Measurements from ENCODE around the gene SEC14L3. TPM values are rescaled to one million over a fixed set of nuclear protein-coding genes. Genes with fewer than 3 reads are reported as not detected.

SEC14L3 gene
- total and polyA plus RNA-seq, 2 experiments from 2014 or later: not detected

DNA sequence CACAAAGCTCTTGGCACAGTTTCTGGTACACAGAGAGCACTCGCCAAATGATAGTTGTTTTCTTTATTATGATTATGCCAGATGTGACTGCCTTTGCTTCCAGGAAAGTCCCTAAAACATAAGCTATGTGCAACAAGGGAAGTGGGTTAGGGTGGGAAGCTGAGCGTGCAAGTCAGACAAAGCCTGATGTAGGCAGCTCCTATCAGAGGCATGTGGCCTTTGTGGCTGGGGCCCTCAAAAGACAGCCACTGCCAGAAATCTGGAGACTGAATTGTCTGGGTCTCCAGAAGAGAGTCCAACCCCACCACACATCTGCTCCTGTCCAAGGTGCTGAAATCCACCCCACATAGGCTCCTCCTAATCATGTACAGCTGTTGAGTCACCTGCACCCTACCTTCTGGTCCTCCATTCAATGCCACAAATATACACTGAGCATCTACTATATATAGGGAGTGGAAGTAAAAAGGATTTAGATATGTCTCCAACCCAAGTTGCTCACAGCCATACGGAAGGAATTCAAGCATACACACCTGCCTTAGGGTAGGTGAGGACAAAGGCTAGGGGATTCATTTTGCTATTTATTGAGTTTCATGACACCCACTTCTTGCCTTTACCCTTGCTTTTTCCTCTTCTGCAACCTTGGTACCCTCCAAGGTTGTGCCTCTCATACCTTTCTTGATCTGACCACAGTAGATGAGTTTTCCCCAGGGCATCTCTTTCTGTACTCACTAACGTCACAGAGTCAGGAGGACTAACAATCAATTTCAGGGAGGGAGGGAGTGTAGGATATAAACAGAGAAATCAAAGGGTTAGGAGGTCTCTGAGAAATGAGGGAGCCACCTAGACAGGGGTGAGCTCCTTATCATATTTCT, 12.4 kb downstream of the SEC14L3 start:
- H3F3A ChIP-seq (ENCODE audit: insufficient read depth): no peaks in the 10 kb centered on the region
- H3K79me2 ChIP-seq (ENCODE audit: insufficient read depth): no peaks in the 10 kb centered on the region
- H3K36me3 ChIP-seq (ENCODE audit: low read depth): no peaks in the 10 kb centered on the region
- 33 to 36% methylated on average over 4 of the region's 4 CpGs for WGBS, 2 experiments (ENCODE audit: low coverage in 1 of 2, low lambda C conversion rate in 2 of 2, missing lambda C conversion rate in 2 of 2)
- H3K9me3 ChIP-seq (ENCODE audit: low read depth): no peaks in the 10 kb centered on the region
- no peak overlapping the region for H2AFZ ChIP-seq
- no peak overlapping the region for H3K4me3 ChIP-seq
- in situ Hi-C loops (cut with MboI): no loop called here
- peaks cover 3% of the 10 kb centered on the region for H3K4me1 ChIP-seq (ENCODE audit: insufficient read depth)
- TF ChIP-seq EZH2phosphoT487 (IDR thresholded peaks at IDR 0.05; ENCODE audit: insufficient read depth, low read depth) (no peak), EZH2 (IDR thresholded peaks at IDR 0.05; ENCODE audit: insufficient read depth, poor library complexity, severe bottlenecking) (no peak)
- no peaks in the 10 kb centered on the region for H3K27me3 ChIP-seq (replicated peaks; ENCODE audit: insufficient read depth)
- H3K9ac ChIP-seq: no peak overlapping the region
- no peaks in the 10 kb centered on the region for H4K20me1 ChIP-seq (ENCODE audit: insufficient read depth)
- H3K4me2 ChIP-seq (ENCODE audit: unreplicated experiment): no peak overlapping the region
- no peak overlapping the region for H3K27ac ChIP-seq
- H3K9me2 ChIP-seq (ENCODE audit: insufficient read depth): no peaks in the 10 kb centered on the region
- DNase-seq: peak; percentile 32

DNA sequence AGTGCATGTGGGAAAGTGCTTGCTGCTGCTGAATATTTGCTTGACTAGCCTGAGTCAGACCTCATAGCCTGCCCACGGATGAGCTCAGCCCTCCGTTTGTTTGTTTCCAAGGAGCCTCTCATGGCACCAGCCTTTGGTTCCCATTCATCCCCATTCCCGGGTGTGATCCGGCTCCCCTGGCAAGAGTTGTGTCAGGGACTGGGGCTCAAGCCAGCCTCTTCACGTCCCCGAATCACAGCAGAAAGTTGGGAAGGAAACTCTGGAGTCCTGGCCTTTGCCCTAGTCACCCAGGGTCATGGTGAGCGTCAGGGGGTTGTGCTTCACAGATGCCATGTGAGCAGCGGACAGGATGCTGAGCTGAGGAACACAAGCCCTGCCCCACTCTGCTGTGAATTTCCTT, 13.8 kb downstream of the SEC14L3 start:
- no peak overlapping the region for H3K4me2 ChIP-seq (ENCODE audit: unreplicated experiment)
- no peaks in the 10 kb centered on the region for H3K36me3 ChIP-seq (ENCODE audit: low read depth)
- no peaks in the 10 kb centered on the region for H3F3A ChIP-seq (ENCODE audit: insufficient read depth)
- in situ Hi-C loops (cut with MboI): no loop called here
- no peaks in the 10 kb centered on the region for H3K79me2 ChIP-seq (ENCODE audit: insufficient read depth)
- no peak overlapping the region for H3K27ac ChIP-seq
- no peaks in the 10 kb centered on the region for H3K27me3 ChIP-seq (replicated peaks; ENCODE audit: insufficient read depth)
- DNase-seq: peak; percentile 80
- H3K9me2 ChIP-seq (ENCODE audit: insufficient read depth): no peaks in the 10 kb centered on the region
- H2AFZ ChIP-seq: no peak overlapping the region
- no peak overlapping the region for H3K4me3 ChIP-seq
- TF ChIP-seq EZH2phosphoT487 (IDR thresholded peaks at IDR 0.05; ENCODE audit: insufficient read depth, low read depth) (no peak), EZH2 (IDR thresholded peaks at IDR 0.05; ENCODE audit: insufficient read depth, poor library complexity, severe bottlenecking) (no peak)
- 11 to 12% methylated on average over 8 of the region's 8 CpGs for WGBS, 2 experiments (ENCODE audit: low coverage in 1 of 2, low lambda C conversion rate in 2 of 2, missing lambda C conversion rate in 2 of 2)
- no peaks in the 10 kb centered on the region for H4K20me1 ChIP-seq (ENCODE audit: insufficient read depth)
- H3K9me3 ChIP-seq (ENCODE audit: low read depth): no peaks in the 10 kb centered on the region
- peaks cover 3% of the 10 kb centered on the region for H3K4me1 ChIP-seq (ENCODE audit: insufficient read depth)
- H3K9ac ChIP-seq: no peak overlapping the region

DNA sequence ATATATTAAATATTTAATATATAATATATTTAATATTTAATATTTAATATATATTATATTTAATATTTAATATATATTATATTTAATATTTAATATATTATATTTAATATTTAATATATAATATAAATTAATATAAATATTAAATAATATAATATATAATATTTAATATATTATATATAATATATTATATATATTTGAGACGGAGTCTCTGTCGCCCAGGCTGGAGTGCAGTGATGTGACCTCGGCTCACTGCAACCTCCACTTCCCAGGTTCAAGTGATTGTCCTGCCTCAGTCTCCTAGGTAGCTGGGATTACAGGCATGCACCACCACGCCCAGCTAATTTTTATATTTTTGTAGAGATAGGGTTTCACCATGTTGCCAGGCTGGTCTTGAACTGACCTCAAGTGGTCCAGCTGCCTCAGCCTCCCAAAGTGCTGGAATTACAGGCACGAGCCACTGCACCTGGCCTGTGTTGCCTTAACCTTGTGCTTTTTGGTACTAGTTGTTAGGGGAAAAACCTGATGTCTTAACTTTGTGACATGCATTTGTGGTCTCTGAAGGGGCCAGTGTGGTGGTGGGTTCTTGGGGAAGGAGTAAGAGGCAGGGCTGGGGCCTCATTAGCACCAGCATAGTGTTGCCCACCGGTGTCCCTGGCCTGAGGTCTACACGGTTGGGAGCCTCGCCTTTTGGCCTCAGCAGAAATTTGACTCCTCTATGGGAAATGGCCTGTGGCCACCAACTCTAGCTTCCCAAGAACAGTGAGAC, 16.6 kb downstream of the SEC14L3 start:
- H3K9me3 ChIP-seq (ENCODE audit: low read depth): no peaks in the 10 kb centered on the region
- H3K4me2 ChIP-seq (ENCODE audit: unreplicated experiment): no peak overlapping the region
- no peak for DNase-seq
- no peaks in the 10 kb centered on the region for H3F3A ChIP-seq (ENCODE audit: insufficient read depth)
- no peaks in the 10 kb centered on the region for H3K27me3 ChIP-seq (replicated peaks; ENCODE audit: insufficient read depth)
- no peak overlapping the region for H3K9ac ChIP-seq
- H4K20me1 ChIP-seq (ENCODE audit: insufficient read depth): no peaks in the 10 kb centered on the region
- no peak overlapping the region for H3K4me3 ChIP-seq
- no peak overlapping the region for H3K27ac ChIP-seq
- in situ Hi-C loops (cut with MboI): no loop called here
- H3K4me1 ChIP-seq (ENCODE audit: insufficient read depth): peaks cover 3% of the 10 kb centered on the region
- TF ChIP-seq EZH2phosphoT487 (IDR thresholded peaks at IDR 0.05; ENCODE audit: insufficient read depth, low read depth): no peak
- TF ChIP-seq EZH2 (IDR thresholded peaks at IDR 0.05; ENCODE audit: insufficient read depth, poor library complexity, severe bottlenecking): no peak
- H2AFZ ChIP-seq: no peak overlapping the region
- H3K79me2 ChIP-seq (ENCODE audit: insufficient read depth): no peaks in the 10 kb centered on the region
- no peaks in the 10 kb centered on the region for H3K36me3 ChIP-seq (ENCODE audit: low read depth)
- no peaks in the 10 kb centered on the region for H3K9me2 ChIP-seq (ENCODE audit: insufficient read depth)
- 67 to 68% methylated on average over 8 of the region's 8 CpGs for WGBS, 2 experiments (ENCODE audit: low coverage in 1 of 2, low lambda C conversion rate in 2 of 2, missing lambda C conversion rate in 2 of 2)

DNA sequence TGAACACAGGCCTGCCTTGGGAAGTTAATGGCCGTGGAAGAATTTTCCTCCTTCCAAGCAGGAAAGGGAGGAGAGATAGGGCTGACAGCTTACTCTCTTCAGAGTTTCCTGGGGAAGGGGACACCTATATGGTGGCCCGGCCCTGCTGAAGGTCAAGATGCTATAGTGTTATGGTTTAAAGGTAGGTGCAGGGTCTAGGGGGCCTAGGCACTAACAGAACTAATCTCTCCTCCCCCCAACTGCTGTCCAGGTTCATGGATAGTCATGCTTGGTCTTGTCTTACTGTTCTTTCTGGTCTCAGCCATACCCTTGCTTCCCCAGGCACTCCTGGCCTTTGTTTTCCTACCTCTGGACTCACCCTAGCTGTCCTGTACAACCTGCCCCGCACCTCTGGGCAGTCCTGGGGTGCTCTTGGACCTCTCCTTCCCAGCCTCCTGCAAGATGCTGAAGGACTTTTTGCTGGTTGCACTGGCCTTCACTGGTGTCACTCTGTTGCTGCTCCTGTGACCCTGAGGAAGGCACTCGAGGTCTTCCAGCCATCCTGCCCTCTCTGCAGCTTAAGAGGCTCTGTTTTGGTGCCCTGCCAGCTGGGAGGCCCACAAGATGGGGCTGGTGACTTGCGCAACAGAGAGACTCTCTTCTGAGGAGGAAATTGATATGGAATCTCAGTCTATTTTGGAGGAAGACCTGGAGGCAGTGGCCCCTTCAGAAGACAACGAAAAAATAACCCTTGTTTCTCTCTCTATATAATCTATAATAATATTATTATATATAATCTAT, 17.9 kb downstream of the SEC14L3 start:
- Histone ChIP-seq H3K4me1 (ENCODE audit: insufficient read depth) (peaks cover 3% of the 10 kb centered on the region), H3K27ac (no peak overlapping the region), H4K20me1 (ENCODE audit: insufficient read depth) (no peaks in the 10 kb centered on the region), H3F3A (ENCODE audit: insufficient read depth) (no peaks in the 10 kb centered on the region), H3K27me3 (replicated peaks; ENCODE audit: insufficient read depth) (no peaks in the 10 kb centered on the region), H3K36me3 (ENCODE audit: low read depth) (no peaks in the 10 kb centered on the region), H3K9me2 (ENCODE audit: insufficient read depth) (no peaks in the 10 kb centered on the region), H3K9me3 (ENCODE audit: low read depth) (no peaks in the 10 kb centered on the region), H3K4me3 (no peak overlapping the region), H3K4me2 (ENCODE audit: unreplicated experiment) (no peak overlapping the region), H2AFZ (no peak overlapping the region), H3K79me2 (ENCODE audit: insufficient read depth) (no peaks in the 10 kb centered on the region), H3K9ac (no peak overlapping the region)
- no peak for TF ChIP-seq EZH2phosphoT487 (IDR thresholded peaks at IDR 0.05; ENCODE audit: insufficient read depth, low read depth)
- TF ChIP-seq EZH2 (IDR thresholded peaks at IDR 0.05; ENCODE audit: insufficient read depth, poor library complexity, severe bottlenecking): no peak
- in situ Hi-C loops (cut with MboI): no loop called here
- peak; percentile 15 for DNase-seq
- 46 to 48% methylated on average over 6 of the region's 6 CpGs for WGBS, 2 experiments (ENCODE audit: low coverage in 1 of 2, low lambda C conversion rate in 2 of 2, missing lambda C conversion rate in 2 of 2)

All from GM23248 (cell line).